NCI-H2029 treated with DMSO at 0.1 percent for 48 hours (cell line): ENCODE measurements around the gene CARD11.

Experiments used
- DNase-seq: peaks from one replicate; lab custom pipeline; 2025; lab: John Stamatoyannopoulos, UW

Gene CARD11

GRCh38 chr7:2905500-2905899 lies 138.2 kb downstream of the CARD11 start:
- DNase-seq = no peak

GRCh38 chr7:2905027-2905426 lies 138.6 kb downstream of the CARD11 start:
- DNase-seq = no peak

GRCh38 chr7:2904202-2904601 lies 139.5 kb downstream of the CARD11 start:
- no peak for DNase-seq

GRCh38 chr7:2903682-2904162 lies 139.9 kb downstream of the CARD11 start:
- DNase-seq = no peak

GRCh38 chr7:2897023-2897422 lies 146.6 kb downstream of the CARD11 start:
- DNase-seq = no peak

- DNase-seq = no peak
Measured at GRCh38 chr7:2896131-2896530, 147.5 kb downstream of the CARD11 start.

- DNase-seq = no peak
Measured at GRCh38 chr7:2894118-2894940, 149.3 kb downstream of the CARD11 start.

GRCh38 chr7:2893411-2893861 lies 150.2 kb downstream of the CARD11 start:
- DNase-seq = no peak

- DNase-seq = no peak
Measured at GRCh38 chr7:2892549-2892948, 151.1 kb downstream of the CARD11 start.

- no peak for DNase-seq
Measured at GRCh38 chr7:2887816-2888215, 155.9 kb downstream of the CARD11 start.

GRCh38 chr7:2886900-2887299 lies 156.8 kb downstream of the CARD11 start:
- DNase-seq = peak; percentile 51

GRCh38 chr7:2886391-2886790 lies 157.3 kb downstream of the CARD11 start:
- no peak for DNase-seq

GRCh38 chr7:2884161-2884560 lies 159.5 kb downstream of the CARD11 start:
- DNase-seq = no peak

GRCh38 chr7:2883101-2883500 lies 160.6 kb downstream of the CARD11 start:
- DNase-seq = no peak

GRCh38 chr7:2882111-2882510 lies 161.6 kb downstream of the CARD11 start:
- no peak for DNase-seq

GRCh38 chr7:2880874-2881533 lies 162.7 kb downstream of the CARD11 start:
- no peak for DNase-seq

- no peak for DNase-seq
Measured at GRCh38 chr7:2880051-2880450, 163.6 kb downstream of the CARD11 start.

- DNase-seq = no peak
Measured at GRCh38 chr7:2879354-2879753, 164.3 kb downstream of the CARD11 start.

- no peak for DNase-seq
Measured at GRCh38 chr7:2878306-2878705, 165.4 kb downstream of the CARD11 start.

GRCh38 chr7:2876031-2876731 lies 167.5 kb downstream of the CARD11 start:
- DNase-seq = no peak

- no peak for DNase-seq
Measured at GRCh38 chr7:2873686-2874551, 169.7 kb downstream of the CARD11 start.

- peak; percentile 26 for DNase-seq
Measured at GRCh38 chr7:2873146-2873545, 170.5 kb downstream of the CARD11 start.
